HG03060 (cell line): ENCODE data around the gene SRSF10.
"Not testable (repeated sequence)": the region's sequence is repeated elsewhere in the genome, so short reads cannot be mapped to it uniquely, and the experiment has no call there.

Experiments
- ATAC-seq: cut with Tn5 transposase; IDR thresholded peaks from one replicate; pipeline ENCODE4 v1.9.1; 2021; ENCODE audit warnings: low read depth, moderate number of reproducible peaks; ENCODE audit not compliant: unreplicated experiment

Gene SRSF10

DNA sequence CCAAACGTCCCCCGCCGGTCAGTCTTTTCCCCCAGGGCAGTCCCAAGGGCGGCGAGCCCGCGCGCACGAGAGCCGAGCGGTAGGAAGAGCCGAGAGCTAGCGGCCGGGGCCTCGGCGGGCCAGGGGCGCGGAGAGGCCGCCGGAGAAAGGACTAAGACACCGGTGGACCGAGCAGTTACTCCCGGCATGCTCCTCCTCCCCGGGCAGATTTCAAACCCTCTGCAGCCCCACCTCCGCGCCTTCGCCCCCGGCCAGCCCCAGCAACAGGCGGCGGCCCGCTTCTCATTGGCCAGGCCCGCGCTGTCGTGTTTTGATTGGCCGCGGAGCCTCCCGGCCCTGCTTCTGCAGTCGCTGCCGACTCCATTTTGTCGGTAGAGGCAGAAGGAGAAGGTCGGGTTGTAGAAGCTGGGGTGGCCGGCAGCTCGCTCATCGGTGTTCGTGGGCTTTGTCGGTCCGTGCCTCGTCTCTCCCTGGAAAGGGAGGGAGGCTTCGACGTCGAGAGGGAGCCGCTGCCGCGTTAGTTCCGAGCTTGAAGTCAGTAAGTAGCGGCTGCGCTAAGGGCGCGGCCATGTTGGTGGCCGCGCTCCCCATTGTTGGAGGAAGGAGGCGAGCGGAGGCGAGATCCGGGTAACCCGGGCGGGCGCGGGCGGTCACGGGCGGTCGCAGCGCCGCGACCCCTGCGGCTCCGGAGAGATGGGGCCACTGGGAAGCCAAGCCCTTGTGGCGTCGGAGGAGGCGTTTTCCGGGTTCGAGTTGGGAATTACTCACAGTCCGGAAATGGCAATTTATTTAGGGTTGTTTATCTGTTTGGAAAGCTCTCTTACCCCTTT is 20.5 kb downstream of the SRSF10 start, which contains the start of gene PNRC2:
PNRC2 (plus strand) TSS at position 368 of the 830 bp plus-strand sequence. CDS start 1,630 bp downstream, outside the sequence.
- ATAC-seq = peak; percentile 46

DNA sequence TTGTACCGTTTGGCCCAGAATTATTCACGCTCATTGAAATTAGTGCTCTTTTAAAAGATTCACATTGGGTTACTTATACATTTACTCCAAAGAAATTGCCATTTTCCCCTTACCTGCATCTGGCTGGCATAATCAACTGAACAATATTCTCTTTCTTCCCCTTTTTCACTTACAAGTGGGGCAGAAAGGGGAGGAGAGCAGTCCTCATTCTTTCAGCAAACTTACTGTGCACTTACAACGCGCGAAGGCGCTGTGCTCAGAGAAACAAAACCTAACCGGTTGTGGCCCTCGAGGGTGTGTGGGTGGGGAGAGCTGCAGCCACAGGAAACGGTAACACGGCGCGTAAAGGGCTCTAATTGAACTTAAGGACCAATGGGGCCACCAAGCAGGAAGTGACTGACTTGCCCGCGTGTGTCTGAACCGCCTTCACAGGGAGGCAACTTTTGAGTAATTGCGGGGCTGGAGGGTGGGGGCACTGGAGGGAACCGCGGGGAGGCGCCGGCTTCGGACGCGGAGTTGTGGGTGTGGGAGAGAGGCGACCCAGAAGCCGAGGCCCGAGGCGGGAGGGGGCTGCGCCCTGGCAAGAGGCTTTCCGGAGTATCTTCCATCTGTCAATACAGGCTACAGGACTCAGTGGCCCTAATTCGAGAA is 21.2 kb downstream of the SRSF10 start:
- ATAC-seq = peak; percentile 48

DNA sequence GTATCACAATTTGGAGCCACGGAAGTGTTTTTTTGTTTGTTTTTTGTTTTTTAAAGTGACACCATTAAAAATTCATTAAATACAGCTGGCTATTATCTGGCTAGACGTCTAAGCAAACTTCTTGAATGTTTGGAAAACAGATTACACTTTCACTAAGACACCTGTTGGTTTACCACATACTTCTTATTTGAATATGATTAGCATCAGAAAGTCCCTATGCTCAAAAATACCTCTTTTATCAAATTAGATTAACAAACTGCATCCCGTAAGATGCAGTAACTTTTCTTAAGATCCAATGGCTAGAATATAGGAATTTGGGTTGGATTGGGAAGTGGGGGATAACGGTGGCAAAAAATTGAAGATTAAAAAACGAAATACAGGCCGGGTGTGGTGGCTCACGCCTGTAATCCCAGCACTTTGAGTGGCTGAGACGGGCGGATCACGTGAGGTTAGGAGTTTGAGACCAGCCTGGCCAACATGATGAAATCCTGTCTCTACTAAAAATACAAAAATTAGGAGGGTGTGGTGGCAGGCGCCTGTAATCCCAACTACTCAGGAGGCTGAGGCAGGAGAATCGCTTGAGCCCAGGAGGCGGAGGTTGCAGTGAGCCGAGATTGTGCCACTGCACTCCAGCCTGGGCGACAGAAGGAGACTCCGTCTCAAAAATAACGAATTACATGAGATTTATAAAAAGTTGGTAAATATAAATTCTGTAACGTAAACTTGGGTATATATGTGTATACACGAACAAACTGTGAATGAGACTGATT is 21.9 kb downstream of the SRSF10 start:
- not testable (repeated sequence) for ATAC-seq

DNA sequence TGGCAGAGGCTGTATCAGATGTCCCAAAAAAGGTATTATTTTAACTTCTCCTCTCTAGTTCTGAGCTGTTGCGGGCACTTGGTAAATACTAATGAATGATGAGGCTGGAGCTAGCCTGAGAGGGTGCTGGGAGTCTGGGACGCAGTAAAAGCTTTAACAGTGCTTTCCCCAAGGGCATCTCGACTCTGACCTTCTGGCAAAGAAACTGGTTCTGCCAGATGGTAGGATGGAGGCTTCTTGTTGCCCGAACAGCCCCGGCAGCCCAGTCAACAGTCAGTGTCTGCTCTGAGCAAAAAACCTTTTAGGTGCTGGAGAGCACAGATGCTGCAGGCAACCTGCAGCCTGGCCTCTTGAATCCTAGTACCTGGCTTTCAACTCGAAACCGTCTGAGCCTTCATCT is 23.0 kb downstream of the SRSF10 start:
- ATAC-seq = no peak

DNA sequence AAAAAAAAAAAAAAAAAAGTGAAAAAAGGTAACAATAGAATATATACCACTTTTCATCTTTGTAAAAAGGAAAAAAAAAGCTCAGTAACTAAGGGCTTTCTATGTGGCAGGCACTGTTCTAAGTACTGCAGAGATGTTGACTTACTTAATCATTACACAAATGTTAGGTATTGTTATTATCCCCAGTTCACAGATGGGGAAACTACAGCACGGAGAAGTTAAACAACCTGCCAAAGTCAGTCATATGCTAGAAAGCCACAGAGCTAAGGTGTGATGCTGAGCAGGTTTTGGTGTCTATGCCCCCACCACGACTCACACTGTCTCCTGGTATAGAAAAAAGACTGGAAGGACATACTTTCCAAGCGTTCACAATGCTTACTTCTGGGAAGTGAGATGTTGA is 27.1 kb downstream of the SRSF10 start:
- no peak for ATAC-seq

DNA sequence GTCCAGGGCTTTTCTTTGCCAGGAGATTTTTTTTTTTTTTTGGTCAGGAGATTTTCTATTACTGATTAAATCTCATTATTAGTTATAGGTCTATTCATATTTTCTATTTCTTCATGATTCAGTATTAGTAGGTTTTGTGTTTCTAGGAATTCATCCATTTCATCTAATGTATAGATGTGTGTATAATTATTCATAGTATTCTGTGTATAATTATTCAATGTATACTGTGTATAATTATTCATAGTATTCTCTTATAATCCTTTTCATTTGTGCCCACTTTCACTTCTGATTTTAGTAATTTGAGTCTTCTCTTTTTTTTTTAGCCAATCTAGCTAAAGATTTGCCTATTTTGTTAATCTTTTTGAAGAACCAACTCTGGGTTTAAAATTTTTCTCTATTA is 32.8 kb downstream of the SRSF10 start:
- ATAC-seq = no peak

DNA sequence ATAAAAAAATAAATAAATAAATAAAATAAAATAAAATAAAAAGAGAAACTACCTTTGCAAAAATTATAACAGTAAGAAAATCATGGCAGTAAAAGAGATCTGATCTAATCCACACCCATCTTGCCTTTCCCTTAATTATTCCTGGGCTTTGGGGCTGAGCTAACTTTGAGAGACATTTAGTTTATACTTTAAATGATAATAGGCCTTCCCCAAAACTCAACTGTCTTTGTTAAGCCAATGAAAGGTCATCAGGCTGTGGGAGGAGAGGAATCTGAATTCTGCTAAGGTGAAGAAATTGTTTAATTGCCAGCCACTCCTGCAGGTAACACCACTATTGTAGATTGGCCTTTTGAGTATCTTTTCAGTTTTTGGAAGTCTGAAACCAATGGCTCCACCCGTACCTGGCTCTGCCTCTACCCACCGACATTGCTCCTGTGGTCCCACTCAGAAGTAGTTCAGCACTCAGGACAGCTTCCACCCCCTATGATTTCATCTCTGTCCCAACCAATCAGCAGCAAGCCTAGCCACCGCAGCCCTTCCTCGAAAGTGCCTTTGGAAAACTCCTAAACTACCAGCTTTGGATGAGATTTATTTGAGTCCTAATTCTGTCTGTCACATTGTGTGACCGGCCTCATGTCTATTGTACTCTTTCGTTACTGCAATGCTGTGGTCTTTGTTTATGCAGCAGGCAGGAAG is 43.5 kb downstream of the SRSF10 start:
- no peak for ATAC-seq

DNA sequence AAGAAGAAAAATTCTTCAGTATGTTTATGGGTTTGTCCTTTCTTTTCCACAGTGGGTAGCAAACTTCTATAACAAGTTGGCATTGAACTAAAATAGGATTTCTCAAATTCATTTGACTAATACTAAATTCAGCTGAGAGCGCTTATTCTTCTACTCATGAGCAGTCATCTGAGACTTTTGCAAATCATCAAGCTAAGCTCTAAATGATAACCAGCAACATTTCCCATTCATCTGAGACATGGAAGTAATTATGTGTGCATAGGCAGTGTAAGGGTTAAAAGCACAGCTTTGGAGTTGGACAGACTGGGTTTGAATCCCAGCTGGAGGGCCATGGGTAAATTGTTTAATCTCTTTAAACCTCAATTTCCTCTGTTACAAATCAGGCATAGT is 48.6 kb downstream of the SRSF10 start:
- no peak for ATAC-seq

DNA sequence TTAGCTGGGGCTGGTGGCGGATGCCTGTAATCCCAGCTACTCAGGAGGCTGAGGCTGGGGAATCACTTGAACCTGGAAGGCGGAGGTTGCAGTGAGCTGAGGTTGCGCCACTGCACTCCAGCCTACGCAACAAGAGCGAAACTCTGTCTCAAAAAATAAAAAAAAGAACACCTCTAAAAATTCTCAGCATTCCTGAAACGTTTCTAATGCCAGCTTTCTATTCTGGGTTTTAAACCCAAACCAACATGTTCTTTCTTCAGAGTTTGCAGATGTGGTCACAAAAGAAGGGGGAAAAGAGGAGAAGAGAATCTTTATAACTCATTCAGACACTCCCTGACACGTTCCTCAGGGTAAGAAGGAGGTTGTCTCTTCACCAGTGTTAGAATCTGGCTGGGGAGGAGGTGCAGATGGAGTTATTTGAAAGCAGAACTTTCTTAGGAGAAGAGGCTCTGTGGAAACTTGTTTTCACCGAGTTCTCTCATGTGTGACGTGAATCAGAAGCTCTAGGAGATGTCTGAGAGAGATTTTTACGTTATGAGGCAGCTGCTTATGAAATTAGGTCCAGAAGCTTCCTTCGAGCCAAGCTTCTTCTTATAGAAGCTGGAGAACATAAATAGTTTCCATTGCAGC is 49.2 kb downstream of the SRSF10 start:
- ATAC-seq = no peak

DNA sequence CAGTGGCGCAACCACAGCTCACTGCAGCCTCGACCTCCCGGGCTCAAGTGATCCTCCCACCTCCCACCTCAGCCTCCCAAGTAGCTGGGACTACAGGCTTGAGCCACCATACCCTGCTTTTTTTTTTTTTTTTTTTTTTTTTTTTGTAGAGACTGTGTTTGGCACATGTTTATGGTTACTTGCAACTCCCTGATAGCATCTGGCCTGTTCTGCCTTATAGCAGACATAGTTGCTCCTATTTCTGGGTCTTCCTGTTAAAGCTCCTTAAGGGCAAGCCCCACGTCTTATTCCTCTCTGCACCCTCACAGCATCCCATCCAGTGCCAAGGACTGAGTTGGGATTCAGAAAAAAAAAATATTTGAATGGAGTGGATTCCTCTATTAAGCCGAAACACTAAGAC is 49.9 kb downstream of the SRSF10 start:
- ATAC-seq = no peak

DNA sequence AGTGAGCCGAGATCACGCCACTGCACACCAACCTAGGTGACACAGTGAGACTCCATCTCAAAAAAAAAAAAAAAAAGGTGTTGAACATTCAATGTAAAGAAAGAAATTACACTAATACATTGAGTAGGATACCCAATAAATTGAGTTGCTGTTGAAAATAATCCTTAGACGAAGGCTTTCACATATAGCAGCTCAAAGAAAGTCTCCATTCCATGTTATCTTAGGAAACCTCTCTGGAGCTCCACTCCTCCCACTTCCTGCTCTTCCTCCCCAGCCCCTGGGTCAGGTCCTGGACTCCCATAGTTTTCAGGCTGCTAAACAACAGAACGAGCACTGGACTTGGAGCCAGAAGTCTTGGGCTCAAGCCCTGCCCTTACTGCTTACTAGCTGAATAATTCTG is 51.3 kb downstream of the SRSF10 start:
- ATAC-seq = no peak

DNA sequence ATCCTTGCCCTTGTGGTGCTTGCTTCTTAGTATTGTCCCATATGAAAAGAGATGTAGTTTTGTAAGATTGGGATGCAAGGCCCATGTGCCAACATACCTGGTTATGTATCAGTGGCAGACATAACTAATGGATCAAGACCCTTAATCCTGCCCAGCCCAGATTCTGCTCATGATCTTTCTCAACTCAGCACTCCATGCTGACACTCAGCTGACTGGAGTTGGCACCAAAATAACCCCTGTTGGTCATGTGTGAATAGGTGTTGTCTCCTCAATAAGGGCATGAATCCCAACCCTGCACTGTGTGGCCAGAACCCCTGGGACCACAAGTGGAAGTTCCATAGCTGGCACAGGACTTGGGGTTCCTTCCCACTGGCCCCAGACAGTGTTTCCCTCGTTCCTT is 53.0 kb downstream of the SRSF10 start:
- ATAC-seq = no peak

DNA sequence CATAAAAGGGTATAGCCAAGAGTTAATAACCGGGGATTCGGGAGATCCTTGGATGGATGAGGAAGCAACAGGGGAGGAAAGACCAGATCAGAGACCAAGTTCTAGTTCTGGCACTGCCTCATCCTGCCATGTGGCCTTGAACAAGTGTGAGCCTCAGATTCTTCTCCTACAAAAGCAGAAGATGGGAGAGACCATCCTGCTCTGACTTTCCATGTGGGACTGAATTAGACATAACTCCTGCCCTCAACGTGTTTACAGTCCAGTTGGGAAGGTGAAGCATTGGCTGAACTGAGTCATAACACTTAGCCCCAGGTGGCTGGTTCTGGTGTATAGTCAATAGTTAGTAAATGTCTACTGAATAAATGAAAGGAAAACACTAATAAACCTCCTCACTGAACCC is 54.8 kb downstream of the SRSF10 start:
- ATAC-seq = no peak

DNA sequence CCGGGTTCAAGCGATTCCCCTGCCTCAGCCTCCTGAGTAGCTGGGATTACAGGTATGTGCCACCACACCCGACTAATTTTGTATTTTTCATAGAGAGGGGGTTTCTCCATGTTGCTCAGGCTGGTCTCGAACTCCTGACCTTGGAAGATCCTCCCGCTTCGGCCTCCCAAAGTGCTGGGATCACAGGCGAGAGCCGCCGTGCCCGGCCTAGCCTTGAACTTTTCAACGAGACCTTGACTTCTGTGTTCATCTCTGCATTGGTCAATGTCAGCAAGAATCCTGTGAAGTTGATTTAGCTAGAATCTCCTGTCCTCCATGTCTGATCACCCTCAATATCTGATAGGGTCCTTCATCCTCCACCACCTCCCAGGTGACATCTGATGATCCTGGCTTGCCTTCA is 55.5 kb downstream of the SRSF10 start:
- ATAC-seq = no peak

DNA sequence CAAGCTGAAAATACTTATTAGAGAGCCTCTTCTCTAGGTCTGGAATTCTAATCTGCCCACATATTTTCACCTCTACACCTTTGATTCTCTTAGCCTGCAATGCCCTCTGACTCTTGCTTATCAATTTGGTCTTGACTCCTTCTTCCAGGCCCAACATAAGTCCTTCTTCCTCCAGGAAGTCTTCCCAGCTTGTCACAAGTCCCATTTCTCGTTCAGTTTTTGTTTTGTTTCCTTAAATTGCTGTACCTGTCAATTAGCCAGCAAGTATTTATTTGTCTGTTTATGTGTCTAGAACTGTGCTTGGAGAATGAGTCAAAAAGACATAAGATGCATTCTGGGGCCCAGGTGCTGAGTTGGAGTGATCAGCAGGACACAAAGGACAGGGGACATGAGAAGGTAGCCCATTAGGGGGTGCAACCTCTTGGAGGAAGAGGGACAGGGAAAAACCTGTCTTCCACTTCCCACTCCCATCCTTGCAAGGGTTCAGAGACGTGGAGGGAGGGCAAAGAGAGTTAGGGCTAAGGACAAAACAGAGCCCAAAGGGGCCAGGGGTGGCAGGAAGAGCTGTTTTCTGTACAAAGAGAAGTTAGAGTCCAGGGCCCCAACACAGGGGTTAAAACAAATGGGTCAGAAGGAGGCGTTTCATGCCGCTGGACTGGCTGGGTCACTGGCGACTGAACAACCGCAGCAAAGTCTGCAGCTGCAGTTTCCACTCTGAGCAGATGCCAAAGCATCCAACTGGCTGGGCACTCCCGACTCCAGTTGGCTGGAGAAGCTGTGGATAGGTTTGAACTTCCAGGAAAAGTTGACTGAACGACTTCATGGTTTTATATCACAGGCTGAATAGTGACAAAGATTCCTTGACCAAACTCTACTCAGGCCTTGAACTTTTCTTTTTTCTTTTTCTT is 56.3 kb downstream of the SRSF10 start:
- no peak for ATAC-seq

DNA sequence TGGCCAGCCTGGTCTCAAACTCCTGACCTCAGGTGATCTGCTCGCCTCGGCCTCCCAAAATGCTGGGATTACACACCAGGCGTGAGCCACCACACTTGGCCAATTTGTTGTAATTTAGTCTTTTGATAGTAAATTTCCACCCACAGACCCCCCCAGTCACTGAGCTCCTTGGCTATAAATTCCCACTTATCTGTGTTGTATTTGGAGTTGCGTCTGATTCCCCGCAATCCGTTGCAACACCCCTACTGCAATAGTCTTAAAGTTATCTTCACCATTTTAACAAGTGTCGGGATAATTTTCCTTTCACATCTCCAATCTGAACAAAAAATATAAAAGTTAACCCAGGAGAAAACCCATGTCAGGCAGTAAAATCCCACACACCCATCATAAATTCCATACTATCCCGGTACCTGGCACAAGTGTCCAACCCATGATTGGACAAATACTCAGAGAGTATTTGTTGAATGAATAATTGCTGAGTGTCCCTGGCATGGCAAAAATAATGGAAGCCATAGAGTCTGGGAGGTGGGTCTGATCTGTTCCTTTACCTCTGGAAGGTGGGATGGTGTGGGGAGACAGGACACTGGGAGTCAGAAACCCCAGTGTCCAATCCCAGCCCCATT is 57.7 kb downstream of the SRSF10 start:
- no peak for ATAC-seq

DNA sequence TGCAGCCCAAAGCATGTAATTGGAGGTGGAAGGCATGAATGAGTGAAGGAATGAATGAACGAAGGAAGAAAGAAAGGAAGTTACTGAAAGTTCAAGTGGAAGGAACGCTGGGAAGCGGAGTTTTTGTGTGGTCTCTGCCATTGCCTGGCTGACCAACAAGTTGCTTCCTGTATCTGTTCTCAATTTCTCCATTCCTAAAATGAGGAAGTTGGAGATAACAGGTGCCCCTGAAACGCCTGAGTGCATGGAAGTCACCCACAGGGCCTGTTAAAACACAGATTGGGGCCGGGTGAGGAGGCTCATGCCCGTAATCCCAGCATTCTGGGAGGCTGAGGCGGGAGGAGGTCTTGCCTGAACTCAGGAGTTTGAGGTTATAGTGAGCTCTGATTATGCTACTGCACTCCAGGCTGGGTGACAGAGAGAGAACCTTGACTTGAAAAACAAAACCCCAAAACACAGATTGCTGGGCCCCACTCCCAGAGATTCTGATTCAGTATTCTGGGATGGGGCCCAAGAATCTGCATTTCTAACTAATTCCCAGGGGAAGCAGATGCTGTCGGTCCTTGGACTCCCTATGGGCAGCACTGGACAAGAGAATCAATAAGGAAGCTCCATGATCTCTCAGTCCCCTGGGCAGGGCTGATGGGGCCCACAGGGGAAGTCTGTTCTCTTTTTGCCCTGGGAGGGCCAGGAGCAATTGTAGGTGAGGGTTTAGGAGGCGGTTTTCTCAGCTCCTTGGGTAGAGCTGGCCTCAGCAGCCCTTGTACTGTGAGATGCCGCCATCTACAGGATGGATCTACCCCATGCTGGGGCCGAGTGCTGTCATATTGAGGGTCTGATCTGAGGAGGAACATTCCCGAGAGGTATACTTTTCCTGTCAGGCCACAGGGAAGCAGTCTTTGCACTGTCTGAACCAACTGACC is 63.7 kb downstream of the SRSF10 start:
- ATAC-seq = no peak

DNA sequence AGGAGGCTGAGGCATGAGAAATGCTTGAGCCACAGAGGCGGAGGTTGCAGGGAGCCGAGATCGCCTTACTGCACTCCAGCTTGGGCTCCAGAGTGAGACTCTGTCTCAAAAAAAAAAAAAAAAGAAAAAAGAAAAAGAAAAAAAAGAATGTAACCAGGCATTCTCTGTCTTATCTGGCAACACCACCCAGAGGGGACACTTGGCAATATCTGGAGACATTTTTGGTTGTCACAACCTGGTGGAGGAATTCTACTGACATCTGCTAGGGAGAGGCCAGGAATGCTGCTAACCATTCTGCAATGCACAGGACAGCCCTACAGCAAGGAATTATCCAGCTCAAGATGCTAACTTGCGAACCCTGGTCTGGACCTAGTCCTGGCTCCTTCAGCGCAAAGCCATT is 64.7 kb downstream of the SRSF10 start:
- ATAC-seq = no peak
